ENCODE measurements around the gene SUSD3. TPM values are rescaled to one million over a fixed set of nuclear protein-coding genes. Genes with fewer than 3 reads are reported as not detected.
A peak's percentile ranks its signal among the peaks of the same experiment; 100 is the strongest.

Gene SUSD3
- total RNA-seq, 2 experiments from 2014 or later = 34.6 to 36.7 TPM

DNA sequence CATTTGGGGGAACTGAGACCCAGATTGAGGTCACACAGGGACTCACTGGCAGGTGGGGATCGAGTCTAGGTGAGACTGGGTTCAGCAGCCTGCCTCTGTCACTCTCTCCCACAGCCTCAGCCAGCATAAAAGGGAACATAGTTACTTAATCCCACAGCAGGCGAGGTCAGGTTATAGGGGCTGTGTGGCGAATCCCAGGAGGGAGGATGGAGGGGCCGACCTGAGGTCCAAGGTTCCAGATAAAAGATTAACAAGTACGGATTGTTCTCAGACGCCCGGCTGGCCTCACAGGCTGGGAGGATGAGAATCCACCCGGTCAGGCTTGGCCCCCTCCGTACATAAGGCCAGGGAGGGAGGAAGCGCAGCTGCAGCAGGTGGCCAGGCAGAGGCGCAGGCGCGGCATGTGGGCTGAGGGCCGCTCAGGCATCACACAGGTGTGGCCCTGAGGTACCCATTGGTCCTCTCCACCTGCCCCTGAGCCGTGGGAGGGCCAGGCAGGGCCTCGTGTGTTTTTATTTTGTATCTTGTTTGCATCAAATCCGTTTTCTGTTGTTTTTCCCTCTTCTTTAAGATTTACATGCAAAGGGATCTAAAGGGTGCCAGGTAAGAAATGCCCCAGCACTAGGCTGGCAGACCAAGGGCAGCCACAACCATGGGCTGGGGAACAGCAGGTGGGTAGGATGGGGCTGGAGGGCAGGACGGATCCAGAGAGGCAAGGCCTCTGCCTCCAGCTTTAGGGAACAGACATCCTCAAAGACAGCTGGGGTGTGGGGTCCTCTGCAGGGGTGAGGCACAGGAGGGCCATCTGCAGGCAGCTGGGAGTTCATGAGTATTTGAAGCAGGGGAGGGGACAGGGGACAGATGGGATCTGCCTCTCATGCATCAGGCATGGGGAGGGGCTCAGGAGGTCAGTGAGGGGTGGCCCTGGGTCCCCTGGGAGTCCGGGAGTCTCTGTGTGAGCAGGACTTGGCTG is 3.6 kb downstream of the SUSD3 start:
- intact Hi-C loops (cut with micrococcal nuclease) = loop anchor here (5.0 kb wide), 3 partner anchors 35 to 95 kb away; partner anchors contain the start of gene CARD19
- Mint-ChIP-seq H3K4me1 (ENCODE audit: low read depth) (peaks cover 73% of the 10 kb centered on the region), H3K9me3 (no peaks in the 10 kb centered on the region), H3K27me3 (no peaks in the 10 kb centered on the region), H3K27ac (peak overlapping the region; percentile 97), H3K36me3 (ENCODE audit: low read depth) (peaks cover 15% of the 10 kb centered on the region), H3K4me3 (peak overlapping the region; percentile 86)
- POLR2A ChIA-PET = interaction anchor here (1.0 to 1.2 kb wide), 2 partner anchors 72 to 108 kb away, joined by 4 read pairs; partner anchors contain the start of gene NINJ1
- DNase-seq = peak; percentile 61
- peak; percentile 14 for TF ChIP-seq CTCF (IDR thresholded peaks at IDR 0.05)
- ATAC-seq = no peak
- CTCF ChIA-PET = interaction anchor here (0.9 to 1.2 kb wide), 4 partner anchors 42 to 105 kb away, joined by 3 to 4 read pairs (median 3); no protein-coding TSS in a partner anchor

- Mint-ChIP-seq H3K4me1 (ENCODE audit: low read depth) (peaks cover 90% of the 10 kb centered on the region), H3K27me3 (no peaks in the 10 kb centered on the region), H3K9me3 (no peaks in the 10 kb centered on the region), H3K27ac (peak overlapping the region; percentile 97), H3K36me3 (ENCODE audit: low read depth) (peaks cover 33% of the 10 kb centered on the region), H3K4me3 (peak overlapping the region; percentile 75)
- TF ChIP-seq CTCF (IDR thresholded peaks at IDR 0.05) = no peak
- intact Hi-C loops (cut with micrococcal nuclease) = loop anchor here (5.0 kb wide), 3 partner anchors 33 to 97 kb away; partner anchors contain the start of gene CARD19
- ChIA-PET CTCF (interaction anchor here (0.6 to 2.9 kb wide), 11 partner anchors 9 to 102 kb away, joined by 3 to 11 read pairs (median 4); no protein-coding TSS in a partner anchor), POLR2A (interaction anchor here (0.6 to 4.5 kb wide), 21 partner anchors 9 to 389 kb away, joined by 3 to 30 read pairs (median 5); partner anchors contain the start of genes CARD19, FAM120AOS and NINJ1)
- DNase-seq (peak; percentile 99), ATAC-seq (peak; percentile 91)
These were observed 6.1 kb downstream of the SUSD3 start for GRCh38 chr9:93064392-93065134.

- ChIA-PET CTCF (interaction anchor here (0.6 to 2.9 kb wide), 10 partner anchors 10 to 108 kb away, joined by 3 to 11 read pairs (median 4); no protein-coding TSS in a partner anchor), POLR2A (interaction anchor here (0.9 to 4.5 kb wide), 15 partner anchors 10 to 111 kb away, joined by 3 to 30 read pairs (median 7); partner anchors contain the start of gene CARD19)
- DNase-seq (no peak), ATAC-seq (no peak)
- no peak for TF ChIP-seq CTCF (IDR thresholded peaks at IDR 0.05)
- peak overlapping the region; percentile 75 for H3K4me3 Mint-ChIP-seq
- H3K27me3 Mint-ChIP-seq = no peaks in the 10 kb centered on the region
- H3K36me3 Mint-ChIP-seq (ENCODE audit: low read depth) = peaks cover 33% of the 10 kb centered on the region
- peaks cover 89% of the 10 kb centered on the region for H3K4me1 Mint-ChIP-seq (ENCODE audit: low read depth)
- intact Hi-C loops (cut with micrococcal nuclease) = no loop called here
- H3K9me3 Mint-ChIP-seq = no peaks in the 10 kb centered on the region
- peak overlapping the region; percentile 97 for H3K27ac Mint-ChIP-seq
These were observed 6.7 kb downstream of the SUSD3 start for GRCh38 chr9:93065135-93065720.

- intact Hi-C loops (cut with micrococcal nuclease) = no loop called here
- no peak overlapping the region for H3K4me3 Mint-ChIP-seq
- no peaks in the 10 kb centered on the region for H3K27me3 Mint-ChIP-seq
- H3K9me3 Mint-ChIP-seq = no peaks in the 10 kb centered on the region
- H3K4me1 Mint-ChIP-seq (ENCODE audit: low read depth) = peaks cover 84% of the 10 kb centered on the region
- H3K27ac Mint-ChIP-seq = peak overlapping the region; percentile 70
- peaks cover 43% of the 10 kb centered on the region for H3K36me3 Mint-ChIP-seq (ENCODE audit: low read depth)
- POLR2A ChIA-PET = interaction anchor here (0.6 to 4.5 kb wide), 8 partner anchors 9 to 113 kb away, joined by 3 to 30 read pairs (median 6); no protein-coding TSS in a partner anchor
- CTCF ChIA-PET = interaction anchor here (1.4 to 2.9 kb wide), 5 partner anchors 15 to 42 kb away, joined by 3 to 11 read pairs (median 8); no protein-coding TSS in a partner anchor
- no peak for TF ChIP-seq CTCF (IDR thresholded peaks at IDR 0.05)
- ATAC-seq = no peak
- no peak for DNase-seq
These were observed 8.6 kb downstream of the SUSD3 start for GRCh38 chr9:93066978-93067603.

Measured in activated CD8-positive, alpha-beta T cell treated with anti-CD3 and anti-CD28 coated beads for 36 hours (primary cell).